ENCODE measurements around the gene ETV6.

- TF ChIP-seq SIN3A (IDR thresholded peaks at IDR 0.05; ENCODE audit: borderline replicate concordance, insufficient read depth, low read depth, low read length) (no peak), POLR2AphosphoS5 (IDR thresholded peaks at IDR 0.05; ENCODE audit: low read depth, low read length) (no peak), TCF7L2 (IDR thresholded peaks at IDR 0.05; ENCODE audit: low read depth, low read length) (no peak)
- TF ChIP-seq, protein P1, sequence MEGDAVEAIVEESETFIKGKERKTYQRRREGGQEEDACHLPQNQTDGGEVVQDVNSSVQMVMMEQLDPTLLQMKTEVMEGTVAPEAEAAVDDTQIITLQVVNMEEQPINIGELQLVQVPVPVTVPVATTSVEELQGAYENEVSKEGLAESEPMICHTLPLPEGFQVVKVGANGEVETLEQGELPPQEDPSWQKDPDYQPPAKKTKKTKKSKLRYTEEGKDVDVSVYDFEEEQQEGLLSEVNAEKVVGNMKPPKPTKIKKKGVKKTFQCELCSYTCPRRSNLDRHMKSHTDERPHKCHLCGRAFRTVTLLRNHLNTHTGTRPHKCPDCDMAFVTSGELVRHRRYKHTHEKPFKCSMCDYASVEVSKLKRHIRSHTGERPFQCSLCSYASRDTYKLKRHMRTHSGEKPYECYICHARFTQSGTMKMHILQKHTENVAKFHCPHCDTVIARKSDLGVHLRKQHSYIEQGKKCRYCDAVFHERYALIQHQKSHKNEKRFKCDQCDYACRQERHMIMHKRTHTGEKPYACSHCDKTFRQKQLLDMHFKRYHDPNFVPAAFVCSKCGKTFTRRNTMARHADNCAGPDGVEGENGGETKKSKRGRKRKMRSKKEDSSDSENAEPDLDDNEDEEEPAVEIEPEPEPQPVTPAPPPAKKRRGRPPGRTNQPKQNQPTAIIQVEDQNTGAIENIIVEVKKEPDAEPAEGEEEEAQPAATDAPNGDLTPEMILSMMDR (IDR thresholded peaks at IDR 0.05): no peak
- TF ChIP-seq, protein P2, sequence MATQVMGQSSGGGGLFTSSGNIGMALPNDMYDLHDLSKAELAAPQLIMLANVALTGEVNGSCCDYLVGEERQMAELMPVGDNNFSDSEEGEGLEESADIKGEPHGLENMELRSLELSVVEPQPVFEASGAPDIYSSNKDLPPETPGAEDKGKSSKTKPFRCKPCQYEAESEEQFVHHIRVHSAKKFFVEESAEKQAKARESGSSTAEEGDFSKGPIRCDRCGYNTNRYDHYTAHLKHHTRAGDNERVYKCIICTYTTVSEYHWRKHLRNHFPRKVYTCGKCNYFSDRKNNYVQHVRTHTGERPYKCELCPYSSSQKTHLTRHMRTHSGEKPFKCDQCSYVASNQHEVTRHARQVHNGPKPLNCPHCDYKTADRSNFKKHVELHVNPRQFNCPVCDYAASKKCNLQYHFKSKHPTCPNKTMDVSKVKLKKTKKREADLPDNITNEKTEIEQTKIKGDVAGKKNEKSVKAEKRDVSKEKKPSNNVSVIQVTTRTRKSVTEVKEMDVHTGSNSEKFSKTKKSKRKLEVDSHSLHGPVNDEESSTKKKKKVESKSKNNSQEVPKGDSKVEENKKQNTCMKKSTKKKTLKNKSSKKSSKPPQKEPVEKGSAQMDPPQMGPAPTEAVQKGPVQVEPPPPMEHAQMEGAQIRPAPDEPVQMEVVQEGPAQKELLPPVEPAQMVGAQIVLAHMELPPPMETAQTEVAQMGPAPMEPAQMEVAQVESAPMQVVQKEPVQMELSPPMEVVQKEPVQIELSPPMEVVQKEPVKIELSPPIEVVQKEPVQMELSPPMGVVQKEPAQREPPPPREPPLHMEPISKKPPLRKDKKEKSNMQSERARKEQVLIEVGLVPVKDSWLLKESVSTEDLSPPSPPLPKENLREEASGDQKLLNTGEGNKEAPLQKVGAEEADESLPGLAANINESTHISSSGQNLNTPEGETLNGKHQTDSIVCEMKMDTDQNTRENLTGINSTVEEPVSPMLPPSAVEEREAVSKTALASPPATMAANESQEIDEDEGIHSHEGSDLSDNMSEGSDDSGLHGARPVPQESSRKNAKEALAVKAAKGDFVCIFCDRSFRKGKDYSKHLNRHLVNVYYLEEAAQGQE (IDR thresholded peaks at IDR 0.05; ENCODE audit: insufficient read depth in 1 of 2, low read depth in 2 of 2, low read length in 1 of 2): no peak
Measured at GRCh38 chr12:11916771-11917170, 267.3 kb downstream of the ETV6 start.

Measured in Panc1 (cell line).